ENCODE results near the gene C6orf58.

C6orf58 gene

GRCh38 chr6:127606131-127606562, 29.2 kb downstream of the C6orf58 start:
- peak; percentile 44 for TF ChIP-seq CTCF (IDR thresholded peaks at IDR 0.05; ENCODE audit: low read depth, low read length, missing control alignments)
- peak; percentile 46 for DNase-seq (ENCODE audit: low read depth)
- no peak overlapping the region for H3K4me3 ChIP-seq (ENCODE audit: low read depth, low read length)
- in situ Hi-C loops (cut with HindIII; ENCODE audit: low sequenced_read_pairs): no loop called here

- DNase-seq (ENCODE audit: low read depth): no peak
- H3K4me3 ChIP-seq (ENCODE audit: low read depth, low read length): no peak overlapping the region
- no peak for TF ChIP-seq CTCF (IDR thresholded peaks at IDR 0.05; ENCODE audit: low read depth, low read length, missing control alignments)
- in situ Hi-C loops (cut with HindIII; ENCODE audit: low sequenced_read_pairs): no loop called here
Observed at GRCh38 chr6:127608554-127609270, 31.7 kb downstream of the C6orf58 start.

GRCh38 chr6:127618729-127619128, 41.8 kb downstream of the C6orf58 start:
- no peak for DNase-seq (ENCODE audit: low read depth)

GRCh38 chr6:127630800-127631199, 53.8 kb downstream of the C6orf58 start:
- H3K4me3 ChIP-seq (ENCODE audit: low read depth, low read length): no peak overlapping the region
- in situ Hi-C loops (cut with HindIII; ENCODE audit: low sequenced_read_pairs): no loop called here
- no peak for TF ChIP-seq CTCF (IDR thresholded peaks at IDR 0.05; ENCODE audit: low read depth, low read length, missing control alignments)
- DNase-seq (ENCODE audit: low read depth): no peak

More at GRCh38 chr6:127618729-127619128, 41.8 kb downstream of the C6orf58 start:
- TF ChIP-seq CTCF (IDR thresholded peaks at IDR 0.05; ENCODE audit: low read depth, low read length, missing control alignments): no peak
- in situ Hi-C loops (cut with HindIII; ENCODE audit: low sequenced_read_pairs): no loop called here
- H3K4me3 ChIP-seq (ENCODE audit: low read depth, low read length): no peak overlapping the region

GRCh38 chr6:127634178-127634577, 57.2 kb downstream of the C6orf58 start:
- no peak for DNase-seq (ENCODE audit: low read depth)
- no peak overlapping the region for H3K4me3 ChIP-seq (ENCODE audit: low read depth, low read length)
- in situ Hi-C loops (cut with HindIII; ENCODE audit: low sequenced_read_pairs): no loop called here
- TF ChIP-seq CTCF (IDR thresholded peaks at IDR 0.05; ENCODE audit: low read depth, low read length, missing control alignments): no peak

- H3K4me3 ChIP-seq (ENCODE audit: low read depth, low read length): no peak overlapping the region
- in situ Hi-C loops (cut with HindIII; ENCODE audit: low sequenced_read_pairs): no loop called here
- no peak for DNase-seq (ENCODE audit: low read depth)
- TF ChIP-seq CTCF (IDR thresholded peaks at IDR 0.05; ENCODE audit: low read depth, low read length, missing control alignments): no peak
Observed at GRCh38 chr6:127635091-127635490, 58.1 kb downstream of the C6orf58 start.
